Kidney capillary endothelial cell (primary cell): Measurements from ENCODE around the gene DPP7.

Experiments used
- DNase-seq: peaks from one replicate; pipeline ENCODE4 v3.0.0-alpha.2; 2018; ENCODE audit warnings: low spot score

DPP7 gene

DNA sequence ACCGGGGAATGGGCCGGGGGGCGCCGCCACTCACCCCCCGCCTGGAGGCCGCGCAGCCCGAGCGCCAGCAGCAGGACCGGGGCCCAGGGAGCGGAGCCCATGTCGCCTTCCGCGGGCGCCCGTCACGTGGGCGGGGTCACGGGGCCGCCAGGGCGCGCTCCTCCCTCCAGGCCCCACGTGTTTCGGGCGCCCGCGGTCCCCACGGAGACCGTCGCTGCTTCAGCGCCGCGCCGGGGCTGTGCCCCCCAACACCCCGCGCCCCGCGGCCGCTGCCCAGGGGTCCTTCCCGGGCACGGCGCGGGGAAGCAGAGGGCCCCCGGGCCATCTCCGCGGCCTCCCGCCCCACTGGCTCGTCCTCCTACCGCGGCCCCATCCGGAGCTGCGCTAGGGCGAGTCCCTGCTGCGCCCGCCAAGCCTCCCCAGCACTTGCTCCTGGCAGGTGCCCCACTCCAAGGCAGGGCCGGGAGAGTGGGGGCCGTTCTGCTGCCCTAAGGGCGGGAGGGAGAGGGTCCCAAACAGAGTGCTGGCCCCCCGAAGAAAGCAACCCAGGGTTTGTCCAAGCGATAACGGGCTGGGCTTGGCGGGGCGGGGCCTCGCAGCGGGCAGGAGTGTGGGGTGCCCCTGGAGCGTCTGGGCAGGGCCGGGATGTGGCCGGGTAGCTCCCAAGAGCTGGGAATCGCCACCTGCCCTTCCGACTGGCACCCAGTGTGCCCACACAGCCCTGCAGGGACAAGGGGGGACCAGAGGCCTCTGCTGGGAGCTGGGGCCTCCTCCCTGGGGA is at the start of gene DPP7:
Gene DPP7 (minus strand): TSS at position 121 of the 781 bp plus-strand sequence. CDS start 20 bp downstream, at position 101.
- DNase-seq: no peak

DNA sequence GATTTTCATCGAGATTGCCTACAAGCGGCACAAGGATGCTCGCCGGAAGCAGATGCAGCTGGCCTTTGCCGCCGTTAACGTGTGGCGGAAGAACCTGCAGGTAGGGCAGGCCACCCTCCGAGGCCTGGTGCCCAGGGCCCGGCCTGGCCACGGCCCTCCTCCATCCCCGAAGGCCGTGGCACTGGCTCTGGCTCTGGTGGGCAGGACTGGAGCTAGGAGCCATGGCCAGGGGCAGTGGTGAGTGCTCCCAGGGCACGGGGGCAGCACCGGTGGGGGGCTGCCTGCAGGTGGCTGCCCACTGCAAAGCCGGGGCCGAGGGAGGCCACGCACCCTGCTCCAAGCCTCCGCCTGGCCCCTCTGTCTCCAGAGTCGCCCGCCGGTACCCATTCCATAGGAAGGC is 49.3 kb upstream of the DPP7 start:
- DNase-seq: no peak

DNA sequence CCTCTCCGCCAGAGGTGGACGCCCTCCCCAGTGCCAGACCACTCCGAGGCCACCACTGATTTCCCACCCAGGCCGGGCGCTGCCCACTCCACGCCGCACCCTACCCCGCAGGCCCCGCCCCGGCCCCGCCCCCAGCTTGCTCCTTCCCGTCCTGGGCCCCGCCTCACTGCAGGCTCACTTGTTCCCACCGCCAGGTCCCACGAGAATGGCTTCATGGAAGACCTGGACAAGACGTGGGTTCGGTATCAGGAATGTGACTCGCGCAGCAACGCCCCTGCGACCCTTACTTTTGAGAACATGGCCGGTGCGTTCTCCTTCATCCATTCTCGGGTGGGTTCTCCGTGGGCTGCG is 48.8 kb upstream of the DPP7 start:
- no peak for DNase-seq

DNA sequence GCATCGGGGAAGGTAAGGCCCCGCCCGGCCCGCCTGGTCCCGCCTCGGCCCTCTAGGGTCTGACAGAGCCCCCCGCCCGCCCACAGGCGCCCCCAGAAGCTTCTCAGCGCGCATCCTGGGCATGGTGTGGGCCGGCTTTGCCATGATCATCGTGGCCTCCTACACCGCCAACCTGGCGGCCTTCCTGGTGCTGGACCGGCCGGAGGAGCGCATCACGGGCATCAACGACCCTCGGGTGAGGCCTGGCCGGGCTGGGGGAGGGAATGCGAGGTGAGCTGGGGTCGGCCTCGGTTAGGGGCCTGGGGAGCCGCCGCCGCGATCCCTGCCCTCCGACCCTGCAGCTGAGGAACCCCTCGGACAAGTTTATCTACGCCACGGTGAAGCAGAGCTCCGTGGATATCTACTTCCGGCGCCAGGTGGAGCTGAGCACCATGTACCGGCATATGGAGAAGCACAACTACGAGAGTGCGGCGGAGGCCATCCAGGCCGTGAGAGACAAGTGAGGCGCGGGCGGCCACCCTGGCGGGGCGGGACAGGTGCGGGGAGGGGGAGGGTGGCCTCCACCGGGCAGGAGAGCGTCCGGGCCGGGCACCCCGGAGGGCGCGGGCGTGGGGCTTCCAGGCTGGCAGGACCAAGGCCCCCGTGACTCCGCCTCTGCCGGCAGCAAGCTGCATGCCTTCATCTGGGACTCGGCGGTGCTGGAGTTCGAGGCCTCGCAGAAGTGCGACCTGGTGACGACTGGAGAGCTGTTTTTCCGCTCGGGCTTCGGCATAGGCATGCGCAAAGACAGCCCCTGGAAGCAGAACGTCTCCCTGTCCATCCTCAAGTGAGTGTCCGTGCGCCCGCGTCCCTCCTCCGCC is 48.2 kb upstream of the DPP7 start:
- no peak for DNase-seq

DNA sequence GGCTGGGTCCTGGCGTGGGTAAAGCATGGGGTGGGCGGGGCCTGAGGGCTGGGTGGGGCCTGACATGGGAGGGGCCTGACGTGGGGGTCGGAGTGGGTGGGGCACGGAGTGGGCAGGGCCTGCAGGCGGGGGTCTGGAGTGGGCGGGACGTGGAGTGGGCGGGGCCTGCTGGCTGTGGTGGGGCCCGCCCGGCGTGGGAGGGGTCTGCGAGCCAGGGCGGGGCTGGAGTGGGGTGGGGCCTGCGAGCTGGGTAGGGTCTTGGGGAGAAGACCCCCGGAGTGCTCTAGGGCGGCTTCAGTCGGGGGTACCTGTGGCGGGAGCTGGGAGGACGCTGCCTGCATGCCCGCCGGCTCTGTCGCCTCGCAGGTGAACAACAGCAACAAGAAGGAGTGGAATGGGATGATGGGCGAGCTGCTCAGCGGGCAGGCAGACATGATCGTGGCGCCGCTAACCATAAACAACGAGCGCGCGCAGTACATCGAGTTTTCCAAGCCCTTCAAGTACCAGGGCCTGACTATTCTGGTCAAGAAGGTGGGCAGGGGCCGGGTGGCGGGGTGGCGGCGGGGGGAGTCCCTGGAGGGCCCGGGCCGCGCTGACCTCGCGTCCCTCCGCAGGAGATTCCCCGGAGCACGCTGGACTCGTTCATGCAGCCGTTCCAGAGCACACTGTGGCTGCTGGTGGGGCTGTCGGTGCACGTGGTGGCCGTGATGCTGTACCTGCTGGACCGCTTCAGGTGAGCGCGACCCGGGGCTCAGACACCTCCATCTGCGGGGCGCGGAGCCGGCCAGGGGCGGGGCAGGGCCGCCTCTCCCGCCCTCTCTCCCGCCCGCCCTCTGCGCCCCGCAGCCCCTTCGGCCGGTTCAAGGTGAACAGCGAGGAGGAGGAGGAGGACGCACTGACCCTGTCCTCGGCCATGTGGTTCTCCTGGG is 47.3 kb upstream of the DPP7 start:
- no peak for DNase-seq

DNA sequence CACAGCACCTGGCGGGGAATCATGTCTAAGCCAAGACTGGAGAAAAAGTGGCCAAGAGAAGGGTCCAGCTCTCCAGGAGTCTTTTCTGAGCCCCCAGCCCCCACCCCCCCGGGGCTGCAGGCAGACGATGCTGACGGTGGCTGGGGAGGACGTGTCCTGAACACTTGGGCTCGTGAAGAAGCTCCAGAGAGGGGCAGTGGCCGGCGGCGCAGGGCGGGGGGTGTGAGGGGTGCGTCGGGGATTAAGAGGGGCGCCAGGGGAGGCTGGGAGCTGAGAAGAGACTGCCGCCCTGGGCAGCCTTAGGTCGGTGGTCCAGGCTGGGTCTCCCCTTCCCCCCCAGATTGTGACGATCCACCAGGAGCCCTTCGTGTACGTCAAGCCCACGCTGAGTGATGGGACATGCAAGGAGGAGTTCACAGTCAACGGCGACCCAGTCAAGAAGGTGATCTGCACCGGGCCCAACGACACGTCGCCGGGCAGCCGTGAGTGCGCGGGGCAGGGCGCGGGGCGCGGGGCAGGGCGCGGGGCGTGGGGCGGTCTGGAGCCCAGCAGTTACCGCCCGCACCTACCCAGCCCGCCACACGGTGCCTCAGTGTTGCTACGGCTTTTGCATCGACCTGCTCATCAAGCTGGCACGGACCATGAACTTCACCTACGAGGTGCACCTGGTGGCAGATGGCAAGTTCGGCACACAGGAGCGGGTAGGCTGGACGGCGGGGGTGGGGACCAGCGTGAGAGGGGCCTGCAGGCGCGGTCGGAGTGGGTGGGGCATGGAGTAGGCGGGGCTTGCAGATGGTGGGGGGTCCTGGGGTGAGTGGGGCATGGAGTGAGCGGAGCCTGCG is 46.4 kb upstream of the DPP7 start:
- DNase-seq: no peak

DNA sequence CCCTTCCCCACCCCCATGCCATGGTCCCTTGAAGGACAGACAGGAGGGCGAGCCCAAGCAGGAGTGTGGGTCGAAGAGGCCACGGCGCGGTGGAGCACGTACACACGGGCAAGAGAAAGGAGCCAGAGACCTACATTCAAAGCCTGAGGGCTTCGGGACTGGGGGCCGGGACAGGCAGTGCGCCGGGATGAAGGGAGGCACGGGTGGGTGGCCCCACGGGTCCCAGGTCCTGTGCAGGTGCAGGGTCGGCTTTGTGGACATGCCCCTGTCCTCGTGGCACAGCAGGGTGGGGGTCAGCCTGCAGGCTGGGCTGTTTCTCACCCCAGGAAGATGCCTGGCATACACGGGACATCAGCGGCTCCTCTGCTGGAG is 45.5 kb upstream of the DPP7 start:
- no peak for DNase-seq

DNA sequence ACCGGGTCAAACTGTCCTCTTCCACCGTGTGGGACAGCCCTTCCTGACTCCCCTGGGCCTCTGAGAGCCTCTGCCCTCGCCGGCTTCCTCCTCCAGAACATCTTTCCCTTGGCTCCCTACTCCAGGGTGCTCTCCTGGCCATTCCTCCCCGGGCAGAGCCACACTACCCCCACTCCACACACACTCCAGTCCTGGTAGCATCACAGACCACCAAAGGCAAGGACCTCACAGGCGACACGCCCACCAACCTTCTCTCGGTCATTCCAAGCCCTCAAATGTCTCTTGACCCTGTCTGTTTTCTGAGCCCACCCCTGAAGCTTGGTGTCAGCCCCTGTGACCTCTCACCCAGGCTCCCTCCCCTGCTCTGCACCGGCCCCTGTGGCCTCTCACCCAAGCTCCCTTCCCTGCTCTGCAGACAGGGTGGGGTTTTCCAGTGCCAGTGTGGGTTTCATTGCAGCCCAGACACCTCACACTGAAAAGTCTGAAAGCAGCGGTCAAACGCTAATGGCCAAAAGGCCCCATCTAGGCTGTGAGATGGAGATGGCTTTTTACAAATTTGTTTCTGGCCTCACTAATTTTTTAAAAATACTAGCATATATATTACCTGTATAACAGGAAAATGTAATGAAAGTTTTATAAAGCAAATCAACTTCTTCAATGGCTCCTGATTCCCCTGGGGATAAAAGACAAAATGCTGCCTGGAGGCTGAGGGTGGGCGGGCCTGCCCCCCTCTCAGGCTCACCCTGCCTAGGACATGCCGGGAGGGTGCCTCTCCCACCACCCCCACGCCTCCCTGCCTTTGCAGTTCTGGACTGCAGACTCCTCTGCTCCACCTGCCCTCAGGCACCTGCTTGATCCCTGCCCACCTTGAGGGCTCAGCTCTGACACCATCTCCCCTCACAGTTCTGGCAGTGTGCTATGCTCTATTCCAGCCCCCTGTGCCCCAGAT is 44.8 kb upstream of the DPP7 start:
- no peak for DNase-seq

DNA sequence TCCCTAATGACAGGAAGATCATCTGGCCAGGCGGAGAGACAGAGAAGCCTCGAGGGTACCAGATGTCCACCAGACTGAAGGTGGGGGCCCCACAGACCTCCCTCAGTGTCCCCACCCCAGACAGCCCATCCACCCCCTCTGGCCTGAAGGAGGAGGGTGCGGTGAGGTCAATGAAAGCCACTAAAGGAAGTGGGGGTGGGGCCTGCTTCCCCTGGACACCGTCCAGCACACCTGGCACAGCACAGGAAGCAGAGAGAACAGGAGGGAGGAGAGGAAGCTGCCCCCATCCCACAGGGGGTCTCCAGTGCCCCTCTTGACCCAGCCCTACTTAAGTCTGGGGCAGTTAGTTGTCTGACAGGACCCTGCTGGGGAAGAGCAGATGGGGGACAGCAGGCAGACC is 44.1 kb upstream of the DPP7 start:
- DNase-seq: no peak

DNA sequence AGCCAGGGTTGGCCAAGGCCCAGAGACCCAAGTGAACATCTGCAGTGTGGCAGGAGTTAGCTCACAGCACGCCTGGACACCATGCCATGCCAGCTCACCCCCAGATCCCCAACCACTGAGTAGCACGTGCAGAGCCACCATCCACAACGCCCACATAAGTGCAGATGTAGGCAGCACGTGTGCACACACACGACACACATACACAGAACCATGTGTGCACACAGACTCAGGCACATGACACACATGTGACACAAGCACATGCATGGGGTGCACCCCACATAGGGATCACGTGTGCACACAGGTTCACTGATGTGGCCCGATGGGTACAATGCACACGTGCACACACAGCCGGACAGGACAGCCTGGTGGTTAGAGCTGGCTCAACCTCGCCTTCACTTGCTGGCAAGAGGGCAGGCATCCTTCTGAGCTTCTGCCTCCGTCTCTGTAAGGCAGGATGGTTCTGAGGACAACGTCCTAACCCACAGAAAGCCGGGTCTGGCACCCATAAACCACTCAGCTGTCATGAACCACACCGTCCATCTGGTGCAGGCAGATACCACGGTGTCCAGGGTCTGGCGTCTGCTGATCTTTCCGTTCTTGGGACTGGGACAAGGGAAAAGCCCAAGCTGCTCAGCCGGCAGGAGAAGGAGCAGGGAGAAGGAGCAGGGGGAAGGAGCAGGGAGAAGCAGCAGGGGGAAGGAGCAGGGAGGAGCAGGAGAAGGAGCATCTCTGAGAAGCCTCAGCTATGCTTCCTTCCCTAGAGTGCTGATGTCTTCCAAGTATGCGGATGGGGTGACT is 43.3 kb upstream of the DPP7 start:
- DNase-seq: no peak

DNA sequence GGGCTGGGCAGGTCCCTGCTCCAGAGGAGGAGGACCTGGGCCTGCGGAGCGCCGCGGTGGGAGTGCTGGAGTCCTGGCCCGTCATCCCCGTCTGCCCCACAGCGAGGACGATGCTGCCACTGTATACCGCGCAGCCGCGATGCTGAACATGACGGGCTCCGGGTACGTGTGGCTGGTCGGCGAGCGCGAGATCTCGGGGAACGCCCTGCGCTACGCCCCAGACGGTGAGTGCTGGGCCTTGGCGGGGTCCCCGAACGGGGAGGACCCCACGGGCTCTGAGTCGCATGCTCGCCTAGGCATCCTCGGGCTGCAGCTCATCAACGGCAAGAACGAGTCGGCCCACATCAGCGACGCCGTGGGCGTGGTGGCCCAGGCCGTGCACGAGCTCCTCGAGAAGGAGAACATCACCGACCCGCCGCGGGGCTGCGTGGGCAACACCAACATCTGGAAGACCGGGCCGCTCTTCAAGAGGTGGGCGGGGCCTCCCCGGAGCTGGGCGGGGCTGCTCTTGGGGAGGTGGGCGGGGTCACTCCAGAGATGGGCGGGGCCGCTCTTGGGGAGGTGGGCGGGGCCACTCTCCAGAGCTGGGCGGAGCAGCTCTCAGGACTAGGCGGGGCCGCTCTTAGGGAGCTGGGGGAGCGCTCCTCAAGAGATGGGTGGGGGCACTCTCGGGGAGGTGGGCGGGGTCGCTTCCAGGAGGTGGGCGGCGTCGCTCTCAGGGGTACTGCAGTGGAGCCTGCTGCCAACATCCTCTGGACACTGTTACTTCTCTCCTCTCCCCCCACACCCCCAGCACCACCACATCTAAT is 42.2 kb upstream of the DPP7 start:
- DNase-seq: no peak

DNA sequence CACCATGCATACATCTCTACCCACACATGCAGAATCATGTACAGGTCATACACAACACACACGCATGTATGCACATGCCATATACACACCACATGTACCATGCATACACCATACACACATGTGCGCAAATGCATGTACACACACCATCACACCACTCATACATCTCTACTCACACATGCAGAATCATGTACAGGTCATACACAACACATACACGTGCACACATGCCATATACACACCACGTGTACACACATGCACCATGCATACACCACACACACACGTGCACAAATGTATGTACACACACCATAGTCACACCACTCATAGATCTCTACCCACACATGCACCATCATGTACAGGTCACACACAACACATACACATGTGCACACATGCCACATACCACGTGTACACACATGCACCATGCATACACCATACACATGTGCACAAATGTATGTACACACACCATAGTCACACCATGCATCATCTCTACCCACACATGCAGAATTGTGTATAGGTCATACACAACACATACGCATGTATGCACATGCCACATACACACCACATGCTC is 38.4 kb upstream of the DPP7 start:
- DNase-seq: no peak

DNA sequence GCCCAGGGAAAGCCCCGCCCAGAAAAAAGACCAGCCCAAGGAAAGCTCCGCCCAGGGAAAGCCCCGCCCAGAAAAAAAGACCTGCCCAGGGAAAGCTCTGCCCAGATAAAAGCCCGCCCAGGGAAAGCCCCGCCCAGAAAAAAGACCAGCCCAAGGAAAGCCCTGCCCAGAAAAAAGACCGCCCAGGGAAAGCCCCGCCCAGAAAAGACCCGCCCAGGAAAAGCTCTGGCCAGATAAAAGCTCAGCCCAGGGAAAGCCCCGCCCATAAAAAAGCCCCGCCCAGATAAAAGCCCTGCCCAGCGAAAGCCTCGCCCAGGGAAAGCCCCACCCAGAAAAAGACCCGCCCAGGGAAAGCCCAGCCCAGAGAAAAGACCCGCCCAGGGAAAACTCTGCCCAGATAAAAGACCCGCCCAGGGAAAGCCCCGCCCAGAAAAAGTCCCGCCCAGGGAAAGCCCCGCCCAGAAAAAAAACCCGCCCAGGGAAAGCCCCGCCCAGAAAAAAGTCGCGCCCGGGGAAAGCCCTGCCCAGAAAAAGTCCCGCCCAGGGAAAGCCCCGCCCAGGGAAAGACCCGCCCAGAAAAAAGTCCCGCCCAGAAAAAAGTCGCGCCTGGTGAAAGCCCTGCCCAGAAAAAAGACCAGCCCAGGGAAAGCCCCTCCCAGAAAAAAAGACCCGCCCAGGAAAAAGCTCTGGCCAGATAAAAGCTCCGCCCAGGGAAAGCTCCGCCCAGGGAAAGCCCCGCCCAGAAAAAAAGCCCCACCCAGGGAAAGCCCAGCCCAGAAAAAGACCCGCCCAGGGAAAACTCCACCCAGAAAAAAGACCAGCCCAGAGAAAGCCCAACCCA is 36.3 kb upstream of the DPP7 start:
- DNase-seq: no peak

DNA sequence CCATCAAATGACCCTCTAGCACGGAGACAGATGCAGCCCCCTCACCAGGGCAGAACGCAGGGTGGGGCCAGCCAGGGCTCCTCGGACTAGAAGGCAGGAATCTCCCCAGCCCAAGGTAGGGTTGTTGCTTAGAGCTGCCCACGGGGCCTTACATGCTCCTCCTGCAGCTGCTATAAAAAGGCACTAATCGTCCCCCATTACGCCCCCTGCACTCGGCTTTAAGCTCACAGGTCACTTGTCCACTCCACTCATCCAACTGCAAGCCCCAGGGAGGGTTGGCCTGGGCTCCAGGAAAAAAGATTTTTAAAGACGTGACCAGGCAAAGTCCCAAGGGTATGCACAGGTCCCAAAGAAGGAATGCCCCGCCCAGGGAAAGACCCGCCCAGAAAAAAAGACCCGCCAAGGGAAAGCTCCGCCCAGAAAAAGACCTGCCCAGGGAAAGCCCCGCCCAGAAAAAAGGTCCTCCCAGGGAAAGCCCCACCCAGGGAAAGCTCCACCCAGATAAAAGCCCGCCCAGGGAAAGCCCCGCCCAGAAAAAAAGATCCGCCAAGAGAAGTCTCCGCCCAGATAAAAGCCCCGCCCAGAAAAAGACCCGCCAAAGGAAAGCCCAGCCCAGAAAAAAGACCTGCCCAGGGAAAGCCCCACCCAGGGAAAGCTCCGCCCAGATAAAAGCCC is 35.5 kb upstream of the DPP7 start:
- DNase-seq: no peak

DNA sequence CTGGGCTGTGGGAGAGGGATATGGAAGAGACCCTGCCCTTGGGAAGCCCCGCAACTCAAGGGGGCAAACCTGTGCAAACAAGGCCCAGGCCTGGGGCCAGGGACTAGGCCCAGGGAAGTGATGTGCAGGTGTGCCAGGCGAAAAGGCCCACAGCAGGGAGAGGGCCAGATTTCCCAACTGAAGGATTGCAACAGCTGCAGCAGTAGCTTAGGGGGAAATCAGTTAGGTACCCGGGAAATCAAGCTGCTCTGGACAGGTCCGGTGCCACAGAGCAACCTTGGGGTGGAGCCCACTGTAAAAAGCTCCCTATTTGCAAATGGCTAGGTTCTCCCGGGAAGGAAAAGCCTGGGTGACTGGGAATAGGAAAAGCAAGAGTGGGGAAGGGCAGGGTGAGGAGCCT is 34.8 kb upstream of the DPP7 start:
- no peak for DNase-seq

DNA sequence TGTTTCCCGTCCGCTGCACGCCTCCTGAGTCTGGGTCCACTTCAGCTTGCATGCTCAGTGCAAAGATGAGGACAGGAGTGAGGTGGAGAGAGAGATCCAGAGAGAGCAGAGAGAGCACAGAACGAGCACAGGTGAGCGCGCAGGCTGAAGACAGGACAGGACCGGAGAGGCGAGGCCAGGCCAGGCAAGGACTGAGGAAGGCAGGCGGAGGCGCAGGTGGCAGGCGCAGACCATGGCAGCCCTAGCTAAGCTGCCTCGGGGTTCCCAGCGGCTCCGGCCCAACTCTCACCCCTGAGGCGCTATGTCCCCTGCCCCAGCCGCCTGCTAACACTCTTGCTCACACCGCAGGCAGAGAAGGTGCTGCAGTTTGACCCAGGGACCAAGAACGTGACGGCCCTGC is 34.1 kb upstream of the DPP7 start:
- no peak for DNase-seq

DNA sequence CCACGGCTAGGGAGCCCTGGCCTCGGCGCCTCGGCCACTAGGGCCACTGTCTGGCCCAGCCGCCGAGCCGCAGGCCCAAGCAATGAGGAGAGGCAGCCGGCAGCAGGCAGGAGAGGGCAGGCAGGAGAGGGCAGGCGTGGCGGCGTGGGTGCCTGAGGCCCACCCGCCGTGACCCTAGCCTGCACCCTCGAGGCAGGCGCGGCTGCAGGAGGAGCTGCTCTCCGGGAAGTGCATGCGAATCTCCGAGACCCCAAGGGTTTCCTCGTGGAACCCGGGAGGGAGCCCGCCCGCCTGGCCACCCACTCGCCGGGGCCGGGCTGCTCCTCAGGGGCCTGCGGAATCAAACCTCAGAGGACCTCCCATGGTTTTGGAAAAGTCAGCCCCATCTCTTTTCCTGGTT is 33.7 kb upstream of the DPP7 start:
- no peak for DNase-seq
